ENCODE measurements around the gene PRKCE. TPM values are rescaled to one million over a fixed set of nuclear protein-coding genes. Genes with fewer than 3 reads are reported as not detected.
"Not testable (repeated sequence)": the region's sequence is repeated elsewhere in the genome, so short reads cannot be mapped to it uniquely, and the experiment has no call there.

Gene PRKCE
- total RNA-seq, 1 donor from 2014 or later, result 23.6 TPM

GRCh38 chr2:45884126-45884525, 232.7 kb downstream of the PRKCE start:
- DNase-seq (ENCODE audit: low read depth in 2 of 2), result no peak

DNA sequence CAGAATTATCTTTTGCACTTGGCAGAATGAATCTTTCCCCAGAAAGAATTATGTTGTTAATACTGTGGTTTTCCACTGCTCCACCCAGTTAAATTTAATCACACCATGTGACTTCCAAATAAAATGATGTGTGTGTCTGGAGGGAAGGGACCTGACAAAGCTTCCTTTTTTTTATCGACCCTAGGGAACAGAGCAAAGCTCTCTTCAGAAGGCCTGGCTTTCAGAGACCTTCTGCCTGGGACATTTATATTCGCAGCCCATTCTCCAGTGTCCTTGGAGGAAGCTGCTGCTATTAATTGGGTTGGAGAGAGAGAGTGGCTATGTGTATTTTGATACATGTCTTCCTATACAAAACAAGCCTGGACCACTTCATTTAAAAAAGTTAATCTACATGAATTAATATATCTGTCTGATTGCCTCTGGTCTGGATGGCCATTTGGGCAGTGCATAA, 233.7 kb downstream of the PRKCE start:
- DNase-seq (ENCODE audit: low read depth in 2 of 2), result peak in 1 of 2 donors; percentile 29

DNA sequence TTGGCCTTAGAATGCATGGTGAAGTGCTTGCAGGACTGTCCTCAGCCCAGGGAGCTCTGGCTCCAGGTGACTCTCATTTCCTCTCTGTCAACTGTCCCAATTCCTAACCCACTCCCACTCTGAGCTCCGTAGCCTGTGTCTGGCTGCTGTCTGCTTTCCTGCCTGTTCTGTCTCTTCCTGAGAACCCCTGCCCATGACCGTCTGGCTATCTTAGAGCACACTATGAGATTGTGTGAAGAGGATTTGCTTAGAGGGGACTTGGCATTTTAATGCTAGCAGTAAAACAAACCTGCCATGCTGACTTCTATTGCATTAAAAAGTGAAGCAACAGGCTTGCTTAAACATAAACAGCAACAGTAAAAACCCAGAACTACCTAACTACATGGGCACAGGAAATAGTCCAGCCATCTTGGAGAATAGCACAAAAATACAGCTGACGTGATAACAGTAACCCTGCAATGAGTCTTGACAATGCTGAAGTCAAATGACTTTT, 234.7 kb downstream of the PRKCE start:
- peak in 1 of 2 donors; percentile 22 for DNase-seq (ENCODE audit: low read depth in 2 of 2)

- DNase-seq (ENCODE audit: low read depth in 2 of 2), result no peak
Measured at GRCh38 chr2:45888167-45888566, 236.7 kb downstream of the PRKCE start.

DNA sequence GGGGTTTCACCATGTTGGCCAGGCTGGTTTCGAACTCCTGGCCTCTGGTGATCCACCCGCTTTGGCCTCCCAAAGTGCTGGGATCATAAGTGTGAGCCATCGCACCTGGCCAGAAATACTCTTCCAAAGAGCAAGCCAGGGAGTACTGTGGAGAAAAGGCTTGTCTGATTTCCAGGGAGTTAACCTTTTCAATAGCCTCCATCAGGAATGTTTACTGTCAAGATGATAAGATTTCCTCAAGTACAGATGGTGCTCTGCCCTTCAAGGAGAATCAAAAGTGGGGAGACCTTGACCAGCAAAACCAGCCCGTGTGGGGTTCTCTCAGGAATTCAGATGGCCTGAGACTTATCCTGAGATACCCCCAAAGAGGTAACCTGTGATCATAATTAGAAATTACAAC, 237.2 kb downstream of the PRKCE start:
- no peak for DNase-seq (ENCODE audit: low read depth in 2 of 2)

DNA sequence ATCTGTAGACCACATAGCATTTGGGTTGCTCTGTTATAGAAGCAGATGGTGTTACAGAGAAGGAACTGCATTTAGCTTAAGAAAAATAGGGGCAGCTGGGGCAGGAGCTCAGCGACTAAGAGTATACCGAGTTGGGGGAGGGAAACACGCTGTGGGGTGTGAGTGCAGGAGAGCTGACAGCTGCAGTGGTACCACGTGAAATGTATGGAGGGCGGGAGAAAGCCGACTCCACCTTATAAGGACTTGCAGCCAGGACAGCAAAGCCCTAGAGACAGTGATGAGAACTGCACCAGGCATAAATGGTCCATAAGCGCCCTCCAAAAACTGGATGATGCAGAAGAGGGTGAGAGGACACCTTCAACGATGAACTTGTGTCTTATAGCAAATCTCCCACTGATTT, 237.6 kb downstream of the PRKCE start:
- no peak for DNase-seq (ENCODE audit: low read depth in 2 of 2)

DNA sequence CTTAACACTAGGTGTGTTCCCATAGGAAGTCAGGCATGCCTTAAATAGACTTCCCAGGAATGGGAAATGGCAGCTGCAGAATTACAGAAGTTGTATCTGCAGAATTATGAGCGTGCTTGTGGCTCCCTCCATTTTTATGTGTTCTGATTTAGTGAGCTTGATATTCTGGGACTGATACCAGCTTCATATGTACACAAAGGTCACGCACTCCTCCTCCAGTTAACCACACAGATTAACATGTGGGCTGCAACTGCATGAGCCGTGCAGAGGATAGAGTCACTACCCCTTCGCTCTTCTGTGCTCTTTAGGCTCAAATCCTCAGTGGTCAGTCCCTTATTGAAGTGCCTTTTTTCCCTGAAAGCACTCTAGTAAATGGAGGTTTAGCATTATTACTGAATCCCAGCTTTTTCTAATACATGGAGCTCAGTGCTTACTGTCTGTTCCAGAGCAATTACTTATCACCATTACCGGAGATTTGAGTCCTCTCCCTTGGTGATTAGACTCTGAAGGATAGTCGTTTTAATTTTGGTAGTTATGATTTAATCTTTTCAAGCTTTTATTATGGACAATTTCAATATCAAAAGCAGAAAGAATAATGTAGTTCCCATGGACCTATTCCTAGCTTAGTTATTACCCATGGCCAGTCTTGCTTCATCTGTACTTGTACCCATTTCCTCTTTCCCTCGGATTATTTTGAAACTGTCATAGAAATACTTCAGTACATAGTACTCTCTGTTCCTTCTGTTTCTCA, 238.3 kb downstream of the PRKCE start:
- DNase-seq (ENCODE audit: low read depth in 2 of 2), result no peak

GRCh38 chr2:45890371-45890646, 238.8 kb downstream of the PRKCE start:
- DNase-seq (ENCODE audit: low read depth in 2 of 2), result not testable (repeated sequence)

GRCh38 chr2:45890819-45891218, 239.3 kb downstream of the PRKCE start:
- no peak for DNase-seq (ENCODE audit: low read depth in 2 of 2)

DNA sequence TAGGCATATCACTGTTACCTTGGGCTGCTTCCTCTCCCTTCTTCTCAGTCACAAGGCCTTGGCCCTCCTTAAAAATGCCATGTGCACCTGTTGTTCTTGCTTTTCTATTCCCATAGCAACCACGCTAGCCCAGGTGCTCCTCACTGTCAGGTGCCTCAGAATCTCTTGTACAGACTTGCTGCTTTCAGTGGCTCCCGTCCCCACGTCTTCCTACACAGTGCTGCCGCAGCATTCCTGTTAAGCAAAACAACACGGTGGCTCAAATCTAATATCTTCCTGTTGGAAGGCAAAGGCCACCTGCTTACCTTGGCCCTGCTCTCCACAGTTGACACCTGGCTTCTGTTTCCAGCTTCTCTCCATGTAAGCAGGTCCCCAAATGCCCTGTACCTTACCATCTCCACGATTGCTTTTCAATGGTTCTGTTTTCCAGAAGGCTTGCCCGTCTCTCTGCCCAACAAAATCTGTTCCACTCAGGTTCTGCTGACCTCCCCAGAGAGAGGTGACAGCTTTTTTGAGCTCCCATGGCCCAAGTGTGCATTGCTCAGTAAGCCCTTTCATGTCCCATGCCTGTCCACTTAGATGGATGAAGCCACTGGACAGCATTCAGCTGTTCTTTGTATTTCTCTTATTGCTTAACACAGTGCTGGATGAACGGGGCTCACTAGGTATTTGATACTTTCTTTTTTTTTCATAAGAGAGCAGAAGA, 240.4 kb downstream of the PRKCE start:
- DNase-seq (ENCODE audit: low read depth in 2 of 2), result no peak

DNA sequence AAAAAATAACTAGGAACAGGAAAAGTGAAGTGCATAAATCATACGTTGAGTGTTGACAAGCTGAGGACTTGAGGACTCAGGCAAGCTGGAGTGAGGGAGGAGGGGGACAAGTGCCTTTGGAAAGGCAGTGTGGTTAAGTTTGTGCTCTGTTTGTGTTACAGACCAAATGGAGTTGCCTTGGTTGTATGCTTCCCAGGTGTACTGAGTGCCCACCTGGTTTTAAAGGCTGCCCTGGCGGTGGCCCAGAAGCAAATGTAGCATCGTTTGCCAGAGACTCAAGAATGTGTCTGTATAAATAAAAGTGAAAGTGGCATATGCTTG, 240.9 kb downstream of the PRKCE start:
- DNase-seq (ENCODE audit: low read depth in 2 of 2), result no peak

DNA sequence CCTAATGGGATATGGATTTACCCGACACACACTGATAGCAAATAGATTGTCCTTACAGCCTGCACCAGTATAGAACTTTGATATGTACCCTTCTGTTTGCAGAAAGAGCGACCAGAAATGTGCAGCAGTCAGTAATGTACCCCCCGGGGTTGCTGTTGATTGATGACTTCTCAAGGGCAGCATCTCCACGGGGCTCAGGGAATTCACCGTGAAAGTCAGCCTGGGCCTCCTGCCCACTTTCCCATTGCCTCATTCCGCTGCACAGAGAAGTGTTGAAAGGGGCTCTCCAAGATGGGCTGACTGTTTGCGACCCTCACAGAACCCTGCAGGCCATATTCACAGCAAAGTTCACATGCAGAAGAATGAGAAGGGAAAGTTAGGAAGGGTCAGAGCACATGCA, 241.3 kb downstream of the PRKCE start:
- DNase-seq (ENCODE audit: low read depth in 2 of 2), result no peak

- no peak for DNase-seq (ENCODE audit: low read depth in 2 of 2)
Measured at GRCh38 chr2:45894211-45894610, 242.7 kb downstream of the PRKCE start.

DNA sequence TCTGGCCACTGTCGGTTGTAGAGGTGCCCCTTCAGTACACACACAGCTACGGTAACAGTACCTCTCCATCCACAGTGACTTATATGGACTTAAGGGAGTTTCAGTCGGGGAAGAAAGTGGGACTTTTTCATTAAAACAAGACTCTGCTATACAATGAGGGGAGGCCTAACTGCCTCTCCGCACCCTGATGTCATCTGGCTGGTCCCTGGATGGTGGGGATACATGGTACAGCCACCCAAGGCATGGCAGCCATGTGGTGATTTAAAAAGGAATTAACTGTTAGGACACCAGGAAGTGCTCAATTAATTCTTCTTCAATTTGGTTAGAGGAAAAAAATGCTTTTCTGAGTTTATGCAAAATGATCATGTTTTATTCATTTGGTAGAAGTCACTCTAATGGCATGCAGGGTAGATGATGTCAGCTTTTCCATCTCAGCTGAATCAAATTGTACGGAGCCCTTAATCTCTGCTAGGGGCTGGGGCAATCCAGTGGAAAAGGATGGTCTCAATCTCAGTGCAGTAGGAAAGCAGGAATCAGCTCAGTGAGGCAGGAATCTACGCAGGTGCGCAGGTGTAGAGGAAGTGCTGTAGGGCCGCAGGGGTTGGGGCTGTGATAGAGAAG, 243.9 kb downstream of the PRKCE start:
- DNase-seq (ENCODE audit: low read depth in 2 of 2), result no peak

- no peak for DNase-seq (ENCODE audit: low read depth in 2 of 2)
Measured at GRCh38 chr2:45896311-45896710, 244.8 kb downstream of the PRKCE start.

DNA sequence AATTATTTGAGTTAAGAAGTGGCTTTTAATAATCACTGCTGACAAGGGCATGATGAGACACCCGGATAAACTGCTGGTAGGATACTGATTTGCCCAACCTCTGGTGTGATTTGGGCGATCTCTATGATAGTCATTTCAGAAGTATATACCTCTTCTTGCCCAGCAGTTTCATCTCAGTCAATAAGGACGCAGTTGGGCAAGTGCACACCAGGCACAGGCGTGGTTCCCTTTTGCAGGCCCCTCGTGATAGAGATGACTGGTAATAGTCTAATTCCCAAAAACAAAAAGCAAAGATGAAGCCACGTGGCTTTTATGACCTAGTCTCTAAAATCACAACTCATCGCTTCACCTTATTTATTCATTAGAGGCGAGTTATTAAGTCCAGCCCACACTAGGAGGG, 246.4 kb downstream of the PRKCE start:
- no peak for DNase-seq (ENCODE audit: low read depth in 2 of 2)

DNA sequence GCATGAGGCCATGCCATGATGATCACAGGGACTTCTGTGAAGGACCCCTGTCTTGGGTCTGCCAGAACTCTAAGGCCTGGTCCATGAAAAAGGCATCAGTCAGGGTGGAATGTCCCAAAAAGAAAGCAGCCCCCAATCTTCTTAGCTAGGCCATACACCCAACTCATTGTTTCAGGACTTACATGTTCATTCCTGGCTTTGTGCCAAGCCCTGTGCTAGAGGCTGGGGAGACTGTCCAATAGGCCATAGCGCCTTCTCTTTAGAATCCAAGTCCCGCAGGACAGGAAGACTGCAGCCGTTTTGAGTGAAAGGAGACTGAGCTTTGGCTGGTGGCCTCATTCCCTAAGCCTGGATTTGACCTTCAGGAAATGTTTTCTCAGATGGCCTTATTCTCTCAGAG, 247.3 kb downstream of the PRKCE start:
- DNase-seq (ENCODE audit: low read depth in 2 of 2), result peak; percentile 52 to 67

GRCh38 chr2:45899926-45900325, 248.5 kb downstream of the PRKCE start:
- no peak for DNase-seq (ENCODE audit: low read depth in 2 of 2)

- no peak for DNase-seq (ENCODE audit: low read depth in 2 of 2)
Measured at GRCh38 chr2:45901468-45902032, 250.1 kb downstream of the PRKCE start.

GRCh38 chr2:45902380-45902779, 250.9 kb downstream of the PRKCE start:
- no peak for DNase-seq (ENCODE audit: low read depth in 2 of 2)

DNA sequence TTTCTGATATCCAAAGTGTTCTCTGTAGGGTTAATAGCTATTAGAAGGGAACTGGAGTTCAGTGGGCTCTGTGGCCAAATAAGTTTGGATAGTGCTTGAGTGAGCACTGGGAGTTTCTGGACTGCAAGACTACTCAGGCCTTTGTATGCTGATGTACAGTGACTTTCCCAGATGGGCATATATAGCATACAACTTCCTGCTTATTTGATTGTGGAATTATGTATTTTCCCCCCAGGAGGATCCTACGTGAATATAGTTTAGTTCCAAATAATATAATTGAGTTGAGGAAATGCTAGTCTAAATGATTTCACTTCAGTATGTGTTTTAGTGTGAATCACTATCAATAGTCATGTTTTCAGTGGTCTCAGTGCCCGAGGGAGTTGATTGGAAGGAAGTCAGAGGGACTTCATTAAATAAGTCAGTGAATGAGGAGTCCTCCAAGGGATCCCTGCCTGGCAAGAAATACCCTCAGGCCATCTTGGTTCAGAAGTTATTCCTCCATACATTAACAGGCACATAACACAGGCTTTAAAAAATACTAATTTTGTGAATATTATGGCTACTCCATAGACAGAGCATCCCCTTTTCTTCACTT, 251.4 kb downstream of the PRKCE start:
- no peak for DNase-seq (ENCODE audit: low read depth in 2 of 2)

GRCh38 chr2:45904267-45904945, 252.9 kb downstream of the PRKCE start:
- no peak for DNase-seq (ENCODE audit: low read depth in 2 of 2)
